ENCODE data around the gene LAP3. TPM values are rescaled to one million over a fixed set of nuclear protein-coding genes. Genes with fewer than 3 reads are reported as not detected.
A peak's percentile ranks its signal among the peaks of the same experiment; 100 is the strongest.

The LAP3 gene
- total RNA-seq (10 to 100 TPM; 37.1 to 69.9 (median 51.3) TPM), polyA plus RNA-seq (100 to 1,000 TPM in 1 of 3 donors, 10 to 100 TPM in 2; 55.3 to 126 (median 70.1) TPM)

- TF ChIP-seq CTCF (IDR thresholded peaks at IDR 0.05) (no peak), POLR2AphosphoS5 (IDR thresholded peaks at IDR 0.05) (peak; percentile 85 to 98 (median 97)), POLR2A (IDR thresholded peaks at IDR 0.05) (peak; percentile 83 to 89), EP300 (IDR thresholded peaks at IDR 0.05) (no peak)
- peak within 1 kb of the TSS; percentile 95 to 99 (median 98) for H3K27ac ChIP-seq
- DNase-seq, result peak; percentile 99
- no peaks in the 10 kb centered on the region for H3K9me3 ChIP-seq
- H3K4me3 ChIP-seq, result peak within 1 kb of the TSS; percentile 92 to 96 (median 93)
- peaks cover 0 to 7% (median 3%) of the 10 kb centered on the region in 4 donors for H3K36me3 ChIP-seq
- intact Hi-C loops (cut with DNase I), result loop anchor here (1.0 to 2.0 kb wide), 3 partner anchors 37 to 233 kb away; partner anchors contain the start of genes DCAF16, MED28, NCAPG and QDPR
- peaks cover 0 to 33% (median 28%) of the 10 kb centered on the region in 4 donors for H3K4me1 ChIP-seq
- no peaks in the 10 kb centered on the region for H3K27me3 ChIP-seq
- 0 to 1% methylated on average over 91 of the region's 91 CpGs for WGBS, 2 donors
These were observed at the start of gene LAP3 for GRCh38 chr4:17576932-17577664. TSS of gene LAP3 (plus strand) at chr4:17577198. CDS start at chr4:17577466, 268 bp downstream.

- TF ChIP-seq POLR2A (IDR thresholded peaks at IDR 0.05), result no peak
- no peak for TF ChIP-seq POLR2AphosphoS5 (IDR thresholded peaks at IDR 0.05)
- DNase-seq, result no peak
- Histone ChIP-seq H3K27ac (no peak overlapping the region), H3K27me3 (no peaks in the 10 kb centered on the region), H3K4me3 (no peak overlapping the region), H3K36me3 (no peaks in the 10 kb centered on the region), H3K4me1 (no peaks in the 10 kb centered on the region), H3K9me3 (no peaks in the 10 kb centered on the region)
- 91 to 92% methylated on average over 10 of the region's 10 CpGs for WGBS, 2 donors
- intact Hi-C loops (cut with DNase I), result no loop called here
These were observed 48.3 kb upstream of the LAP3 start for GRCh38 chr4:17528551-17529165.

GRCh38 chr4:17531538-17532285 lies 45.3 kb upstream of the LAP3 start:
- Histone ChIP-seq H3K4me3 (no peak overlapping the region), H3K36me3 (no peaks in the 10 kb centered on the region), H3K4me1 (no peaks in the 10 kb centered on the region), H3K27ac (no peak overlapping the region), H3K9me3 (no peaks in the 10 kb centered on the region), H3K27me3 (no peaks in the 10 kb centered on the region)
- WGBS, 2 donors, result 69 to 83% methylated on average over 8 of the region's 8 CpGs
- no peak for DNase-seq
- intact Hi-C loops (cut with DNase I), result no loop called here
- TF ChIP-seq EP300 (IDR thresholded peaks at IDR 0.05) (no peak), POLR2AphosphoS5 (IDR thresholded peaks at IDR 0.05) (no peak), POLR2A (IDR thresholded peaks at IDR 0.05) (no peak), CTCF (IDR thresholded peaks at IDR 0.05) (no peak)

- WGBS, 2 donors, result 93 to 95% methylated on average over 4 of the region's 4 CpGs
- Histone ChIP-seq H3K27ac (no peak overlapping the region), H3K36me3 (no peaks in the 10 kb centered on the region), H3K9me3 (no peaks in the 10 kb centered on the region), H3K4me3 (no peak overlapping the region), H3K4me1 (no peaks in the 10 kb centered on the region), H3K27me3 (no peaks in the 10 kb centered on the region)
- DNase-seq, result no peak
- TF ChIP-seq EP300 (IDR thresholded peaks at IDR 0.05), result no peak
- TF ChIP-seq CTCF (IDR thresholded peaks at IDR 0.05), result no peak
- TF ChIP-seq POLR2A (IDR thresholded peaks at IDR 0.05), result no peak
- no peak for TF ChIP-seq POLR2AphosphoS5 (IDR thresholded peaks at IDR 0.05)
- intact Hi-C loops (cut with DNase I), result no loop called here
These were observed 42.3 kb upstream of the LAP3 start for GRCh38 chr4:17534705-17535104.

- Histone ChIP-seq H3K27ac (no peak overlapping the region), H3K4me3 (no peak overlapping the region), H3K9me3 (no peaks in the 10 kb centered on the region), H3K27me3 (no peaks in the 10 kb centered on the region), H3K36me3 (no peaks in the 10 kb centered on the region), H3K4me1 (no peaks in the 10 kb centered on the region)
- intact Hi-C loops (cut with DNase I), result no loop called here
- TF ChIP-seq CTCF (IDR thresholded peaks at IDR 0.05) (no peak), POLR2A (IDR thresholded peaks at IDR 0.05) (no peak), POLR2AphosphoS5 (IDR thresholded peaks at IDR 0.05) (no peak), EP300 (IDR thresholded peaks at IDR 0.05) (no peak)
- 71 to 86% methylated on average over 4 of the region's 4 CpGs for WGBS, 2 donors
- no peak for DNase-seq
These were observed 41.8 kb upstream of the LAP3 start for GRCh38 chr4:17535242-17535641.

Data from sigmoid colon (tissue), 7 donors.